GM12878 (cell line): ENCODE data around the gene SLC12A9. TPM values are rescaled to one million over a fixed set of nuclear protein-coding genes. Genes with fewer than 3 reads are reported as not detected.
"Not testable (repeated sequence)": the region's sequence is repeated elsewhere in the genome, so short reads cannot be mapped to it uniquely, and the experiment has no call there.

Experiments used
- ATAC-seq: fragments of 200-7000 bp; cut with Tn5 transposase; 3 replicates; pipeline ENCODE4 v1.9.1; 2020; ENCODE audit warnings: mild to moderate bottlenecking, moderate library complexity
- BruUV-seq: library from RNA; stranded (reverse); fragments of 400-500 nt; replicated peaks from 2 replicates; lab custom pipeline; 2021; lab: Mats Ljungman, UMichigan
- CTCF ChIA-PET: fragments of 300-600 bp; sonication (Branson Sonifier 250); formaldehyde crosslinking; extraction: SDS; loops from one replicate; lab custom pipeline; 2021; ENCODE audit warnings: inconsistent platforms; lab: Yijun Ruan, JAX
- POLR2A ChIA-PET: fragments of 350-600 bp; formaldehyde crosslinking; extraction: SDS; loops from one replicate; lab custom pipeline; 2021; ENCODE audit warnings: inconsistent platforms; lab: Charles Lee
- RAD21 ChIA-PET: fragments of 300-600 bp; sonication (Branson Sonifier 250); formaldehyde crosslinking; loops from one replicate; lab custom pipeline; 2023; ENCODE audit warnings: antibody characterized with exemption; ENCODE audit not compliant: unreplicated experiment; lab: Charles Lee
- SMC1A ChIA-PET: fragments of 300-600 bp; sonication (Branson Sonifier 250); formaldehyde crosslinking; loops from one replicate; lab custom pipeline; 2023; ENCODE audit not compliant: unreplicated experiment, uncharacterized antibody; lab: Charles Lee
- DNase-seq: peaks from one replicate; pipeline ENCODE4 v3.0.0-alpha.2; 2011; ENCODE audit warnings: low read depth, low spot score
- FAIRE-seq: peaks from 3 replicates; lab custom pipeline; 2011; peaks lifted over from hg19 to GRCh38; lab: Jason Lieb, UNC
- H2AFZ ChIP-seq: 2 replicates; pipeline ENCODE4 v1.6.0; 2011; ENCODE audit warnings: low read depth, low read length, control low read depth; ENCODE audit not compliant: control insufficient read depth
- H3K27ac ChIP-seq: 2 replicates; pipeline ENCODE4 v1.5.1; 2011; ENCODE audit warnings: control low read depth; ENCODE audit not compliant: control insufficient read depth, insufficient read depth
- H3K27me3 ChIP-seq, 2 experiments: replicated peaks in 1 of 2; 2 replicates each; pipeline versions ENCODE4 v1.6.0 to v1.6.1; 2011; ENCODE audit warnings: low read length in 1 of 2; ENCODE audit not compliant: control insufficient read depth in 2 of 2, insufficient read depth in 2 of 2
- H3K36me3 ChIP-seq, 2 experiments: 2 replicates each; pipeline ENCODE4 v1.5.1; 2011; ENCODE audit warnings: low read length in 1 of 2; ENCODE audit not compliant: control insufficient read depth in 2 of 2, insufficient read depth in 2 of 2
- H3K4me1 ChIP-seq: 2 replicates; pipeline ENCODE4 v1.6.1; 2011; ENCODE audit warnings: mild to moderate bottlenecking, low read length, moderate library complexity, mixed read lengths; ENCODE audit not compliant: control insufficient read depth, insufficient read depth
- H3K4me2 ChIP-seq: 2 replicates; pipeline ENCODE4 v1.6.0; 2011; ENCODE audit warnings: control low read depth; ENCODE audit not compliant: control insufficient read depth, insufficient read depth
- H3K4me3 ChIP-seq: fragments of 200-600 bp; sonication (generic); 2 replicates; pipeline ENCODE4 v1.5.1; 2016
- H3K79me2 ChIP-seq: 2 replicates; pipeline ENCODE4 v1.6.0; 2011; ENCODE audit warnings: low read length; ENCODE audit not compliant: control insufficient read depth, insufficient read depth
- H3K9ac ChIP-seq: 2 replicates; pipeline ENCODE4 v1.8.0; 2011; ENCODE audit warnings: low read length, control low read depth, mixed read lengths; ENCODE audit not compliant: control insufficient read depth, insufficient read depth
- H3K9me3 ChIP-seq: replicated peaks from 3 replicates; pipeline ENCODE4 v1.5.1; 2011; ENCODE audit warnings: mild to moderate bottlenecking, low read length; ENCODE audit not compliant: control insufficient read depth, insufficient read depth
- H4K20me1 ChIP-seq: 2 replicates; pipeline ENCODE4 v1.6.0; 2011; ENCODE audit not compliant: control insufficient read depth, insufficient read depth
- BACH1 ChIP-seq: fragments of 450-650 bp; IDR thresholded peaks from 2 replicates; pipeline ENCODE4 v1.6.1; 2017; ENCODE audit warnings: mild to moderate bottlenecking, borderline replicate concordance
- BMI1 ChIP-seq: fragments of 450-650 bp; IDR thresholded peaks from 2 replicates; pipeline ENCODE4 v1.6.1; 2016; ENCODE audit warnings: mild to moderate bottlenecking, moderate library complexity, borderline replicate concordance
- FOXM1 ChIP-seq: IDR thresholded peaks from 2 replicates; pipeline ENCODE4 v1.6.1; 2012; ENCODE audit warnings: low read depth, mild to moderate bottlenecking, inconsistent platforms, low read length, moderate library complexity
- IKZF2 ChIP-seq, 2 experiments: fragments of 450-650 bp; IDR thresholded peaks; 2 replicates each; pipeline ENCODE4 v1.6.1; 2017; ENCODE audit warnings: mild to moderate bottlenecking in 2 of 2, moderate library complexity in 2 of 2
- PBX3 ChIP-seq: IDR thresholded peaks from 2 replicates; pipeline ENCODE4 v1.6.1; 2011; ENCODE audit warnings: mild to moderate bottlenecking, low read depth, low read length, moderate library complexity; ENCODE audit not compliant: insufficient replicate concordance
- YY1 ChIP-seq: IDR thresholded peaks from 2 replicates; pipeline ENCODE4 v1.6.1; 2011; ENCODE audit warnings: low read depth, mild to moderate bottlenecking, low read length
- ZBTB40 ChIP-seq: fragments of 450-650 bp; IDR thresholded peaks from 2 replicates; pipeline ENCODE4 v1.6.1; 2016; ENCODE audit warnings: mild to moderate bottlenecking, moderate library complexity, borderline replicate concordance
- WGBS: methylation state at CpG from one replicate; pipeline ENCODE4 v1.1.6; 2016; ENCODE audit warnings: low lambda C conversion rate; ENCODE audit not compliant: insufficient replicate concordance, insufficient coverage; ENCODE audit errors: missing lambda C conversion rate; 5-methylcytosine and 5-hydroxymethylcytosine counted together
- in situ Hi-C: fragments of 300-500 bp; cut with MboI; formaldehyde crosslinking; loops from 9 replicates; pipeline ENCODE4 v1.14.3; 2018; ENCODE audit warnings: mixed read lengths
- intact Hi-C: fragments of 100-400 bp; cut with micrococcal nuclease; formaldehyde crosslinking; loops from one replicate; pipeline ENCODE4 v1.14.2; 2022; ENCODE audit not compliant: unreplicated experiment
- polyA plus RNA-seq, 11 experiments: library from polyadenylated mRNA; depleted of rRNA in 4 of 11; unstranded in 6 of 11; stranded (reverse) in 5 of 11; fragments of >200 nt; fragmentation: Nextera tagmentation in 4 of 11; fragmentation: Illumina TruSeq in 1 of 11; extraction: Ambion mirVana in 4 of 11; extraction: Trizol in 1 of 11; gene quantifications; 1 replicate in 1 of 11; 2 replicates in 10 of 11; pipeline versions ENCODE4 v1.2.1 to v1.2.3, GENCODE V29; 2011 to 2016; ENCODE audit warnings: inconsistent platforms in 2 of 11, missing spikeins in 2 of 11, low read depth in 1 of 11
- total RNA-seq, 4 experiments: library from RNA; depleted of rRNA in 3 of 4; stranded (reverse); fragments of >200 nt in 3 of 4; fragmentation: Illumina TruSeq in 1 of 4; extraction: Trizol in 1 of 4; gene quantifications; 2 replicates each; pipeline versions ENCODE4 v1.2.1 to v1.2.3, GENCODE V29; 2013 to 2021
- TF ChIP-seq, protein P1 (sequence below): fragments of 450-650 bp; IDR thresholded peaks from 2 replicates; pipeline ENCODE4 v1.6.1; 2018; ENCODE audit warnings: mild to moderate bottlenecking, low read depth, moderate library complexity; ENCODE audit not compliant: partially characterized antibody

The SLC12A9 gene
- total and polyA plus RNA-seq, 10 of the 15 experiments (the other 5 are each of a cell fraction or from before 2014, with no cell fraction given): 0.24 to 18.5 (median 9.4) TPM

DNA sequence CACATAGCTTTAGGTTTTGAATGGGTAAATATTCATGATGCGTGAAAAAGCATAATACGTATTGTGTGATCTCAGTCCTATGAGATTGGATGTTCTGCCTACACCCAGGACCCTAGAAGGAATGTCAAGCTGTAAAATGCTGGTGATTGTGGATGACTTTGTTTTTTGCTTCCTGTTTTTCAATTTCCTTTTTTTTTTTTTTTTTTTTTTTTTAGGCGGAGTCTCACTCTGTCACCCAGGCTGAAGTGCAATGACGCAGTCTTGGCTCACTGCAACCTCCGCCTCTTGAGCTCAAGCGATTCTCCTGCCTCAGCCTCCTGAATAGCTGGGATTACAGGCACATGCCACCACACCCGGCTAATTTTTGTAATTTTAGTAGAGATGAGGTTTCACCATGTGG, 57.9 kb downstream of the SLC12A9 start:
- BruUV-seq, RAD21 ChIA-PET, H3K27me3 ChIP-seq, H2AFZ ChIP-seq, H3K9ac ChIP-seq, H3K4me2 ChIP-seq, POLR2A ChIA-PET, H3K9me3 ChIP-seq, DNase-seq, in situ Hi-C loops, H4K20me1 ChIP-seq, H3K4me1 ChIP-seq, intact Hi-C loops, H3K79me2 ChIP-seq, FAIRE-seq, H3K4me3 ChIP-seq, ATAC-seq, H3K27ac ChIP-seq, H3K36me3 ChIP-seq: not testable (repeated sequence)
- WGBS: 65% methylated on average over 5 of the region's 7 CpGs
- CTCF ChIA-PET: interaction anchor here (0.6 to 1.2 kb wide), 3 partner anchors 10 to 12 kb away, joined by 3 to 4 read pairs (median 3); no protein-coding TSS in a partner anchor
- SMC1A ChIA-PET: interaction anchor here (1.2 kb wide), 1 partner anchor 9 kb away, joined by 4 read pairs; no protein-coding TSS in a partner anchor

- Histone ChIP-seq H3K9me3 (no peaks in the 10 kb centered on the region), H3K4me2 (no peak overlapping the region), H3K27ac (no peak overlapping the region), H3K4me3 (no peak overlapping the region), H4K20me1 (no peaks in the 10 kb centered on the region), H3K79me2 (no peaks in the 10 kb centered on the region), H3K4me1 (no peaks in the 10 kb centered on the region), H3K9ac (no peak overlapping the region), H3K27me3 (no peaks in the 10 kb centered on the region), H2AFZ (no peak overlapping the region), H3K36me3 (no peaks in the 10 kb centered on the region)
- ATAC-seq (no peak), FAIRE-seq (no peak), DNase-seq (no peak)
- CTCF ChIA-PET: interaction anchor here (0.6 to 1.1 kb wide), 2 partner anchors 9 to 13 kb away, joined by 3 read pairs; no protein-coding TSS in a partner anchor
- RAD21 ChIA-PET: no interaction called here
- 7% methylated on average over 2 of the region's 3 CpGs for WGBS
- intact Hi-C loops: no loop called here
- SMC1A ChIA-PET: no interaction called here
- no TSS peak for BruUV-seq
- in situ Hi-C loops: no loop called here
- POLR2A ChIA-PET: interaction anchor here (0.7 kb wide), 2 partner anchors 8 to 11 kb away, joined by 3 to 6 read pairs; no protein-coding TSS in a partner anchor
- no peak for TF ChIP-seq YY1
- TF ChIP-seq BACH1: no peak
- no peak for TF ChIP-seq ZBTB40
- no peak for TF ChIP-seq IKZF2 (IDR thresholded peaks at IDR 0.05)
- no peak for TF ChIP-seq PBX3
- no peak for TF ChIP-seq FOXM1
- TF ChIP-seq, protein P1, sequence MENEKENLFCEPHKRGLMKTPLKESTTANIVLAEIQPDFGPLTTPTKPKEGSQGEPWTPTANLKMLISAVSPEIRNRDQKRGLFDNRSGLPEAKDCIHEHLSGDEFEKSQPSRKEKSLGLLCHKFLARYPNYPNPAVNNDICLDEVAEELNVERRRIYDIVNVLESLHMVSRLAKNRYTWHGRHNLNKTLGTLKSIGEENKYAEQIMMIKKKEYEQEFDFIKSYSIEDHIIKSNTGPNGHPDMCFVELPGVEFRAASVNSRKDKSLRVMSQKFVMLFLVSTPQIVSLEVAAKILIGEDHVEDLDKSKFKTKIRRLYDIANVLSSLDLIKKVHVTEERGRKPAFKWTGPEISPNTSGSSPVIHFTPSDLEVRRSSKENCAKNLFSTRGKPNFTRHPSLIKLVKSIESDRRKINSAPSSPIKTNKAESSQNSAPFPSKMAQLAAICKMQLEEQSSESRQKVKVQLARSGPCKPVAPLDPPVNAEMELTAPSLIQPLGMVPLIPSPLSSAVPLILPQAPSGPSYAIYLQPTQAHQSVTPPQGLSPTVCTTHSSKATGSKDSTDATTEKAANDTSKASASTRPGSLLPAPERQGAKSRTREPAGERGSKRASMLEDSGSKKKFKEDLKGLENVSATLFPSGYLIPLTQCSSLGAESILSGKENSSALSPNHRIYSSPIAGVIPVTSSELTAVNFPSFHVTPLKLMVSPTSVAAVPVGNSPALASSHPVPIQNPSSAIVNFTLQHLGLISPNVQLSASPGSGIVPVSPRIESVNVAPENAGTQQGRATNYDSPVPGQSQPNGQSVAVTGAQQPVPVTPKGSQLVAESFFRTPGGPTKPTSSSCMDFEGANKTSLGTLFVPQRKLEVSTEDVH: no peak
- no peak for TF ChIP-seq BMI1
These were observed 59.0 kb downstream of the SLC12A9 start for GRCh38 chr7:100911484-100911883.
